K562 (cell line): ENCODE measurements around the gene FBXO46. TPM values are rescaled to one million over a fixed set of nuclear protein-coding genes. Genes with fewer than 3 reads are reported as not detected.

Experiments used
- CBX8 ChIP-seq: fragments of 200-600 bp; sonication (generic); IDR thresholded peaks from 2 replicates; pipeline ENCODE4 v1.6.1; 2012; ENCODE audit warnings: borderline replicate concordance, mixed run types, low read depth, mild to moderate bottlenecking, moderate library complexity, mixed read lengths, low read length, control low read depth, inconsistent platforms; ENCODE audit not compliant: poor library complexity, severe bottlenecking; ENCODE audit errors: extremely low read depth
- ETS2 ChIP-seq: IDR thresholded peaks from 2 replicates; pipeline ENCODE4 v1.6.1; 2016; ENCODE audit warnings: borderline replicate concordance, missing genetic modification characterization, mild to moderate bottlenecking, moderate library complexity, missing compliant biosample characterization; ENCODE audit not compliant: poor library complexity, severe bottlenecking
- ETV6 ChIP-seq, 3 experiments: fragments of 150-350 bp in 1 of 3; sonication (generic) in 1 of 3; formaldehyde crosslinking in 1 of 3; IDR thresholded peaks; 2 replicates each; pipeline versions ENCODE4 v1.6.1 to v1.8.0; 2014 to 2022; ENCODE audit warnings: borderline replicate concordance in 2 of 3, low read depth in 2 of 3, antibody characterized with exemption in 1 of 3, low read length in 1 of 3, mild to moderate bottlenecking in 1 of 3, missing genetic modification reagents in 1 of 3
- FOXK1 ChIP-seq: sonication (generic); formaldehyde crosslinking; IDR thresholded peaks from 2 replicates; pipeline ENCODE4 v1.8.0; 2022; ENCODE audit warnings: missing genetic modification reagents, mild to moderate bottlenecking, borderline replicate concordance
- HMG20A ChIP-seq: fragments of 450-650 bp; formaldehyde crosslinking; conservative IDR thresholded peaks from 2 replicates; pipeline ENCODE4 v1.4.0; 2020; ENCODE audit warnings: mild to moderate bottlenecking, mixed read lengths
- MCM3 ChIP-seq: fragments of 450-650 bp; IDR thresholded peaks from 2 replicates; pipeline ENCODE4 v1.6.1; 2016
- MEF2A ChIP-seq: IDR thresholded peaks from 2 replicates; pipeline ENCODE4 v1.6.1; 2011; ENCODE audit warnings: low read depth, mild to moderate bottlenecking, low read length, moderate library complexity; ENCODE audit not compliant: control insufficient read depth
- PHF21A ChIP-seq: fragments of 450-650 bp; IDR thresholded peaks from 2 replicates; pipeline ENCODE4 v1.6.1; 2017; ENCODE audit warnings: low read depth, borderline replicate concordance
- RBM15 ChIP-seq: fragments of 200-400 bp; formaldehyde crosslinking; IDR thresholded peaks from 2 replicates; pipeline ENCODE4 v1.6.1; 2018; ENCODE audit warnings: mild to moderate bottlenecking, low read length, moderate library complexity; ENCODE audit not compliant: insufficient read depth
- RBM25 ChIP-seq: fragments of 200-400 bp; formaldehyde crosslinking; IDR thresholded peaks from 2 replicates; pipeline ENCODE4 v1.6.1; 2018; ENCODE audit warnings: low read length, low read depth, moderate library complexity; ENCODE audit not compliant: severe bottlenecking
- RFX7 ChIP-seq: fragments of 250-450 bp; sonication (Bioruptor Pico); IDR thresholded peaks from 2 replicates; pipeline ENCODE4 v1.5.1; 2021; ENCODE audit warnings: mild to moderate bottlenecking
- SAFB2 ChIP-seq: fragments of 200-400 bp; formaldehyde crosslinking; IDR thresholded peaks from 2 replicates; pipeline ENCODE4 v1.6.1; 2018; ENCODE audit warnings: borderline replicate concordance, low read length, low read depth, moderate library complexity; ENCODE audit not compliant: severe bottlenecking
- ZBTB17 ChIP-seq: fragments of 450-650 bp; formaldehyde crosslinking; IDR thresholded peaks from 2 replicates; pipeline ENCODE4 v1.4.0; 2020; ENCODE audit warnings: mild to moderate bottlenecking
- ZNF354B ChIP-seq: fragments of 250-450 bp; sonication (Bioruptor Pico); IDR thresholded peaks from 2 replicates; pipeline ENCODE4 v1.4.0; 2020
- polyA plus RNA-seq, 8 experiments: library from polyadenylated mRNA; depleted of rRNA in 4 of 8; stranded (reverse) in 5 of 8; unstranded in 3 of 8; fragments of >200 nt; fragmentation: Nextera tagmentation in 2 of 8; fragmentation: Illumina TruSeq in 1 of 8; extraction: Ambion mirVana in 2 of 8; extraction: Trizol in 1 of 8; gene quantifications; 2 replicates each; pipeline versions ENCODE4 v1.2.1 to v1.2.3, GENCODE V29; 2011 to 2014; ENCODE audit warnings: inconsistent platforms in 1 of 8, missing spikeins in 1 of 8
- total RNA-seq, 7 experiments: library from RNA; depleted of rRNA in 6 of 7; stranded (reverse); fragments of >200 nt in 6 of 7; fragmentation: Illumina TruSeq in 2 of 7; extraction: Trizol in 2 of 7; gene quantifications; 2 replicates each; pipeline versions ENCODE4 v1.2.1 to v1.2.3, GENCODE V29; 2011 to 2021; ENCODE audit warnings: low replicate concordance in 1 of 7
- TF ChIP-seq, protein P1 (sequence below): fragments of 450-650 bp; IDR thresholded peaks from 2 replicates; pipeline ENCODE4 v1.6.1; 2016; ENCODE audit warnings: antibody characterized with exemption
- TF ChIP-seq, protein P2 (sequence below): sonication (generic); formaldehyde crosslinking; IDR thresholded peaks from 2 replicates; pipeline ENCODE4 v1.8.0; 2023; ENCODE audit warnings: mild to moderate bottlenecking, missing genetic modification reagents
- TF ChIP-seq, protein P3 (sequence below): fragments of 450-650 bp; IDR thresholded peaks from 2 replicates; pipeline ENCODE4 v1.6.1; 2016
- TF ChIP-seq, protein P4 (sequence below): fragments of 250-450 bp; sonication (Bioruptor Pico); IDR thresholded peaks from 2 replicates; pipeline ENCODE4 v1.8.0; 2021; ENCODE audit warnings: moderate library complexity, mild to moderate bottlenecking, inconsistent platforms

The FBXO46 gene
- total and polyA plus RNA-seq, 9 of the 15 experiments (the other 6 are each of a cell fraction or from before 2014, with no cell fraction given): 1.5 to 36.1 (median 7.3) TPM

DNA sequence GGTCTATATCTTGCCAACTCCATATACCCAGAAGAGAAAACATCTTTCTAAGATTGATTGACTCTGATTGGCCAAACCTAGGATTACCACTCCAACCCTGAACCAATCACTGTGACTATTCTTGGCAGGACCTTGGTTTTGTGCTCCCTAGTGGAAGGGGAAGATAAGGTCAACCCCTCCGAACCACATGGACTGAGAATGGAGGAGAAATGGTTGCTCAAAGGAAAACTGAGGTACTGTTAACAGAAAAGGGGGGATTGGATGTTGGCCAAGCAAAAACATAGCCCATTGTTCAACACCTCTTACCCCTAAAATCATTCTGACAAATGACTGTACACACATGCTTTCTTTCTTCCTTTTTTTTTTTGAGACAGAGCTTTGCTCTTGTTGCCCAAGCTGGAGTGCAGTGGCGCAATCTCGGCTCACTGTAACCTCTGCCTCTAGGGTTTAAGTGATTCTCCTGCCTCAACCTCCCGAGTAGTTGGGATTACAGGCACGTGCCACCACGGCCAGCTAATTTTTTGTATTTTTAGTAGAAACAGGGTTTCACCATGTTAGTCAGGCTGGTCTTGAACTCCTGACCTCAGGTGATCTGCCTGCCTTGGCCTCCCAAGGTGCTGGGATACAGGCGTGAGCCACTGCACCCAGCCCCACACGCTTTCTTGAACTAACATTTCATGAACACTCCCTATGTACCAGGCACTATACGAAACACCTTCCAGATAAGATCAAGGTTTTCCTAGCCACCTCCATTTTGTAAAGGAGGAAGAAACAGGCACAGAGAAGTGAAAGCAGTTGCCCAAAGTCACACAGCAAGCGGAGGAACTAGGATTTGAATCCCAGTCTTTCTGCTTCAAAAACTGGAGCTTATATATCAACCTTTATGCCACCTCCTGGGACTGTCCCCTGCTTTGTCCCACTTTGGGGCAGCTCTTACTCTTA lies 9.1 kb upstream of the FBXO46 start (continued):
- no peak for TF ChIP-seq ETV6 (IDR thresholded peaks at IDR 0.05; ENCODE audit: borderline replicate concordance in 1 of 2, low read depth in 2 of 2, low read length in 1 of 2)
- TF ChIP-seq ETV6 (CRISPR knock-in tag; IDR thresholded peaks at IDR 0.05; ENCODE audit: borderline replicate concordance): no peak
- TF ChIP-seq, protein P1, sequence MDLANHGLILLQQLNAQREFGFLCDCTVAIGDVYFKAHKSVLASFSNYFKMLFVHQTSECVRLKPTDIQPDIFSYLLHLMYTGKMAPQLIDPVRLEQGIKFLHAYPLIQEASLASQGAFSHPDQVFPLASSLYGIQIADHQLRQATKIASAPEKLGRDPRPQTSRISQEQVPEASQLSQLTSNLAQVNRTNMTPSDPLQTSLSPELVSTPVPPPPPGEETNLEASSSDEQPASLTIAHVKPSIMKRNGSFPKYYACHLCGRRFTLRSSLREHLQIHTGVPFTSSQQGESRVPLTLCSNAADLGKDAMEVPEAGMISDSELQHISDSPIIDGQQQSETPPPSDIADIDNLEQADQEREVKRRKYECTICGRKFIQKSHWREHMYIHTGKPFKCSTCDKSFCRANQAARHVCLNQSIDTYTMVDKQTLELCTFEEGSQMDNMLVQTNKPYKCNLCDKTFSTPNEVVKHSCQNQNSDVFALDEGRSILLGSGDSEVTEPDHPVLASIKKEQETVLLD: no peak
- TF ChIP-seq RFX7 (CRISPR knock-in tag): no peak
- no peak for TF ChIP-seq MCM3
- no peak for TF ChIP-seq CBX8
- TF ChIP-seq HMG20A: no peak
- no peak for TF ChIP-seq FOXK1 (CRISPR knock-in tag)
- TF ChIP-seq, protein P2, sequence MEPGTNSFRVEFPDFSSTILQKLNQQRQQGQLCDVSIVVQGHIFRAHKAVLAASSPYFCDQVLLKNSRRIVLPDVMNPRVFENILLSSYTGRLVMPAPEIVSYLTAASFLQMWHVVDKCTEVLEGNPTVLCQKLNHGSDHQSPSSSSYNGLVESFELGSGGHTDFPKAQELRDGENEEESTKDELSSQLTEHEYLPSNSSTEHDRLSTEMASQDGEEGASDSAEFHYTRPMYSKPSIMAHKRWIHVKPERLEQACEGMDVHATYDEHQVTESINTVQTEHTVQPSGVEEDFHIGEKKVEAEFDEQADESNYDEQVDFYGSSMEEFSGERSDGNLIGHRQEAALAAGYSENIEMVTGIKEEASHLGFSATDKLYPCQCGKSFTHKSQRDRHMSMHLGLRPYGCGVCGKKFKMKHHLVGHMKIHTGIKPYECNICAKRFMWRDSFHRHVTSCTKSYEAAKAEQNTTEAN (CRISPR knock-in tag): no peak
- TF ChIP-seq RBM25: peak; percentile 96
- no peak for TF ChIP-seq ZNF354B (CRISPR knock-in tag)
- no peak for TF ChIP-seq SAFB2
- TF ChIP-seq MEF2A: no peak
- TF ChIP-seq ETS2 (tag): no peak
- TF ChIP-seq, protein P3, sequence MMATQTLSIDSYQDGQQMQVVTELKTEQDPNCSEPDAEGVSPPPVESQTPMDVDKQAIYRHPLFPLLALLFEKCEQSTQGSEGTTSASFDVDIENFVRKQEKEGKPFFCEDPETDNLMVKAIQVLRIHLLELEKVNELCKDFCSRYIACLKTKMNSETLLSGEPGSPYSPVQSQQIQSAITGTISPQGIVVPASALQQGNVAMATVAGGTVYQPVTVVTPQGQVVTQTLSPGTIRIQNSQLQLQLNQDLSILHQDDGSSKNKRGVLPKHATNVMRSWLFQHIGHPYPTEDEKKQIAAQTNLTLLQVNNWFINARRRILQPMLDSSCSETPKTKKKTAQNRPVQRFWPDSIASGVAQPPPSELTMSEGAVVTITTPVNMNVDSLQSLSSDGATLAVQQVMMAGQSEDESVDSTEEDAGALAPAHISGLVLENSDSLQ: peak; percentile 80
- TF ChIP-seq, protein P4, sequence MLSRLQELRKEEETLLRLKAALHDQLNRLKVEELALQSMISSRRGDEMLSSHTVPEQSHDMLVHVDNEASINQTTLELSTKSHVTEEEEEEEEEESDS (CRISPR knock-in tag): no peak
- TF ChIP-seq RBM15: no peak
- no peak for TF ChIP-seq PHF21A
- no peak for TF ChIP-seq ZBTB17
